Left renal cortex interstitium (tissue), 4 donors: Measurements from ENCODE around the gene CAMK1D. TPM values are rescaled to one million over a fixed set of nuclear protein-coding genes. Genes with fewer than 3 reads are reported as not detected.

Source experiments
- DNase-seq, 4 donors: peaks; one replicate each; pipeline ENCODE4 v3.0.0-alpha.2; 2013; ENCODE audit warnings: low read depth in 4 of 4, low spot score in 2 of 4, missing footprints in 1 of 4
- polyA plus RNA-seq, 4 donors: library from polyadenylated mRNA; unstranded; fragments of 120-200 nt; gene quantifications; one replicate each; pipeline ENCODE4 v1.2.1, GENCODE V29; 2013; ENCODE audit not compliant: insufficient read length in 4 of 4

CAMK1D gene
- polyA plus RNA-seq, 4 donors: 10.1 to 13.0 (median 10.8) TPM

- no peak for DNase-seq
Observed at GRCh38 chr10:12397147-12397896, 48.0 kb downstream of the CAMK1D start.

- DNase-seq: no peak
Observed at GRCh38 chr10:12397941-12398340, 48.6 kb downstream of the CAMK1D start.

- DNase-seq: no peak
Observed at GRCh38 chr10:12400266-12400931, 51.1 kb downstream of the CAMK1D start.

- no peak for DNase-seq
Observed at GRCh38 chr10:12401466-12401865, 52.1 kb downstream of the CAMK1D start.

DNA sequence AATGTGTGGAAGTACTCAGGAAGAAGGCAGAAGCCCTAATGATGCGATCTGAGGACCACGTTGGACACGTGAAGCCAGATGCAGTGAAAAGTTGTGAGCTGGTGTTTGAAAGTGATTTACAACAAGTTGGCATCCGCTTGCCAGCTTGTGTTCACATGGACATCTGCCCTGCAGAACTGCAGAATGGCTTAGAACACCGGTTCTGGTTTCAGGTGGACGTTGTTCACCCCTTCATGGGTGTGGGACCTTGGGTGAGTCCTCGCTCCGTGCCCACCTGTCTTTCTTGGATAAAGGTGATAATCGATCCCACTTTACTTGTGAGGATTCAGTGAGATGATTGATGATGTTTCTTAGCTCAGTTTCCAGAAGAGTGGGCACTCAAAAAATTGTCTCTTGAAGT is 53.8 kb downstream of the CAMK1D start:
- no peak for DNase-seq

DNA sequence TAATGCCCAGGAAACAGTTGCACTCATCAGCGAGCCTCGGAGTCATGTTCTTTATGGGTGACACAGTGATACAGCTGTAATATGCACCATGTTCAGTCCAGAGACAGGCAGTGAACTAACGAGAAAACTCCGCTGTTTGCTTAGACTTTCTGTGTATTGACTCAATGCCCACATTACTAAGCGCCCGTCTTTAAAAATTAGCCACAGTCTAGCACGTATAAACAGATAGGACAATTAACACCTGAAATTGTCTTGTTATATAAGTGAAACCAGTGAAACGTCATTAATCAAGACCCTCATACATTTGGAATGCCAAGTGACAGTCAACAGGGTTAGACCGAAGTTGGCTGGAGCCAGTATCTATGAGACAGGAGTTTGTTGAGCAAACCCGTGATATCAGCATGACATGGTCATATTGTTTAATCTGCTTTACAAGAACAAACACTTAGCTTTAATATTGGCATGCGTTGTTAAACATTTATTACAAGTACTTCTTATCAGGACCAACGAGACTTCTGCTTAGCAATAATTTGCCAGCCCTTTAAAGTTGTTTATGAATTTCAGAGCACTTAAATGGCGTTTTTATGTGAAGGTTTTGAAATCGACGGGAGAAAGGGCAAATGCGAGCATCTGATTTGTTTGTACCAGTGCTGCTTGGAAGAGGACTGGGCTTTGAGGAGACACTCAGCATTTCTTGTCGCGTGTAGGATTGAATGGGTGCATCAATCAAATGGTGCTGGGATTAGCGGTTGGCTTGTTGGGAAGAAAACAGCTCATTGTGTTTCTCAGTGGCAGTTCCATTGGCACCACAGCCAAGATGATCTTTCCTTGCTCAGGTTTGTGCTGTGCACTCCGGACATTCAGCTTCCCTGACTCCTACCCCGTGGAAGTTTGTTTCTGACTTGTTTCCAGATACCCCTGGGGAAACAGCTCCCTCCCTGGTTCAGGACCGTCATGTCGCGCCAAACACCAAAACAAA is 56.3 kb downstream of the CAMK1D start:
- DNase-seq: no peak

GRCh38 chr10:12406764-12407400 is 57.5 kb downstream of the CAMK1D start:
- DNase-seq: no peak

DNA sequence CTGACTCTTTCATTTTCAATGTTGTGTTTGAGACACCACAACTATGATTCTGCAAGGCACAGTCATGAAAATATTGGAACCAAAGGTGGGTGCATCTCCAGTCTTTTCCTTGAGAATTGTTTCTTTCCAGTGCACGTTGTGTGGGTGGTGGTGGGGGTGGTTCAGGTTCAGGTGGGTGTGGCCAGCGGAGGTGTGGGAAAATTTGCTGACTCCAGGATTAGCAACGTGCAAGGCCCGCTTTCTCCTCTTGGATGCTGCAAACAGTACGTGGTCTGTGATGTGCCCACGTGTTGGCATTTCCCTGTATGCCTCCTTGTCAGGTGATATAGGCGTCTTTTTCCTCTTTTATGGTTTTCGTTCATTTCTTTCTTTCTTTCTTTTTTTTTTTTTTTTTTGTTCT is 59.1 kb downstream of the CAMK1D start:
- no peak for DNase-seq

DNA sequence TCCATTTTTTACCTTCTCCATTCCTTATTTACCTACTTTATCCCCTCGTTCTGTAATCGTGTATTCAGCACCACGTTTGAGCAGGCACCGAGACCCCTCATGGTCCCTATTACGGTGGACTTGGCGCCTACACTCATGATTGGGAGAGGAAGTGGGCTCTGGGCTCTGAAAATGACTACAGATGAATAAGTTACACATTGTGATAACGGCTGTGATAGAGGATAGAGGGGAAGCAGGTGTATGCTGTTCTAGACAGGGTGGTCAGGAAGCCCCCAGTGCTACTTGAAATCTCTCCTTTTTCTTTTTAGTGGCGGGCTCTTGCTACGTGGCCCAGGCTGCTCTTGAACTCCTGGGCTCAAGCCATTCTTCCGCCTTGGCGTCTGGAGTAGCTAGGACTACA is 59.8 kb downstream of the CAMK1D start:
- no peak for DNase-seq

DNA sequence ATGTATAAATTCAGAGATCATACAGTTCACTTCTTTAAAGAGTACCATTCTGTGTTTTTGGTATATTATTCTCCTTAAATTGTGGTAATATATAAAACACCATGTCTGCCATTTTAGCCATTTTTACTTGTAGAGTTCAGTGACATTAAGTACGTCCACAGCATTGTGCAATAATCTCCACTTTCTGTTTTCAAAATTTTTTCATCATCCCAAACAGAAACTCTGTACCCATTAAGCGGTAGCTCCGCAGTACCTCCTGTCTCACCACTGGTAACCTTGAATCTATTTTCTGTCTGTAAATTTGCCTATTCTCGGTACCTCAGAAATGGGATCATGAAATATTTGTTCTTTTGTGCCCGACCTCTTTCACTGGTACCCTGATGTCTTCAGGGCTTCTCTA is 60.3 kb downstream of the CAMK1D start:
- no peak for DNase-seq

GRCh38 chr10:12412666-12413368 is 63.5 kb downstream of the CAMK1D start:
- no peak for DNase-seq

GRCh38 chr10:12413369-12413711 is 64.0 kb downstream of the CAMK1D start:
- no peak for DNase-seq

- DNase-seq: no peak
Observed at GRCh38 chr10:12414278-12414989, 65.1 kb downstream of the CAMK1D start.

DNA sequence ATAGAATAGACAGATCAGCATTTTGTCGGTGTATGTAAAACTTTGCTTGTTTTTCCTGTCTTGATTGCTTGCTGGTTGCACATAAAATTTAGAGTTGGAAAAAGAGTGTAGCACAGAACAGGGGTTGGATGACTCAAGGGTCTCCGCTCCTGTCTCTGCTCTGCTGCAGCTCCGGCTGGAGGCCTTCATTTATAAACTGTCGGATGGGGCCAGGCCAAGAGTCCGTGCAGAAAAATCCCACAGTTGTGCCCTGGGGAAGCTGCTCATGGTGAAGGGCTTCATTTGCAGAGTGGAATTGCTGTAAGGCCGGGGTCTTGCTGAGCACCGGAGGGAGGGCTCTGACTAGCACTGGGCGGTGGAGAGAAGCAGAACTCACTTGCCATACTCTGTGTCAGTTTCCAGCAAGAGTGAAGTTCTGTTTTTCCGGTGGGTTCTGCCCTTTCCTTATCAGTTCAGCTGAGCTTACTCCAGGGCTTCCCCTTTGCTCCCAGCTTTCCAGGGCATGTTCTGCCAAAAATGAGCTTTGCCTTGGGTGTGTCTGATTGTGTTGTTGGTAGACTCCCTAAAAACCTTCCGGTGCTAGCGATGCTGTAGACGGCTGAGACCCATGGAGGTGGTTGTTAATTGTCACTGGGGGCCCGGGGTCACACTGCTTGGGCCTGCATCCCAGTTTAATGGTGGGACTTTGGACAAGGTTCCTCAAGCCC is 67.2 kb downstream of the CAMK1D start:
- DNase-seq: no peak

GRCh38 chr10:12417331-12417730 is 68.0 kb downstream of the CAMK1D start:
- DNase-seq: no peak

GRCh38 chr10:12418000-12418399 is 68.7 kb downstream of the CAMK1D start:
- no peak for DNase-seq

DNA sequence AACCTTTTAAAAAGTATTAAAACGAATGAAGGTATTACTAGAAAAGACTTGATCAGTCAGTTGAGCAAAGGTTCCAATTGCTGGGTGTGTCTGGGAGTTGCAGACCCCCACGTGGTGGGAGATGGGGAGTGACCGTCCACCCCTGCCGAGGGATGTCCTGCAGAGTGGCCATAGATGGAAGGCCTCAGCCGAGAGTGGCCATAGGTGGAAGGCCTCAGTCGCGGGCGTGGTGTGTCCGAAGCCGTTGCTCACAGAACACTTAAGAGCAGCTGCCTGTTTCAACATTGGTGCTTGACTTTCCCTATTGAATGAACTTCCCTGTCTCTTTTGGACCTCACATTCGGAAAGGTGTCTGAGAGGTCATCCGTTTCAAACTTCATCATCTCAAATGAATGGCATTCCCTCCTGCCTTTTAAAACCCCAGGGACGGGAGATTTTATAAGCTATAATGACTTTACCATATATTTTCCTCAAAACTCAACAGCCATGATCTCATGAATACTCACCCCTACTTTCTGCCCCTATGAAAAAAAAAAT is 69.4 kb downstream of the CAMK1D start:
- no peak for DNase-seq

GRCh38 chr10:12419262-12419847 is 70.0 kb downstream of the CAMK1D start:
- no peak for DNase-seq
